ENCODE measurements around the gene GATAD2A. TPM values are rescaled to one million over a fixed set of nuclear protein-coding genes. Genes with fewer than 3 reads are reported as not detected.

GATAD2A gene
- total RNA-seq, 1 experiment from 2014 or later = 189 TPM

GRCh38 chr19:19531951-19532805, 126.7 kb downstream of the GATAD2A start:
- H4K91ac ChIP-seq (ENCODE audit: insufficient read length, low read depth, low read length) = no peak overlapping the region
- H3K9me3 ChIP-seq (ENCODE audit: control insufficient read depth, low read depth, low read length) = no peaks in the 10 kb centered on the region
- no peak overlapping the region for H2BK20ac ChIP-seq (ENCODE audit: low read depth, low read length, poor library complexity, severe bottlenecking)
- peak overlapping the region in 1 of 3 experiments; percentile 34; a peak in 1 of 7 replicates for H3K27ac Mint-ChIP-seq
- DNase-seq = peak; percentile 84
- no peak overlapping the region for H3K27ac ChIP-seq (ENCODE audit: insufficient read length, low read depth, low read length)
- H2AFZ ChIP-seq (ENCODE audit: low read length) = no peak overlapping the region
- H2BK120ac ChIP-seq (ENCODE audit: low read depth, low read length, poor library complexity, severe bottlenecking) = no peak overlapping the region
- H3K4me2 ChIP-seq (ENCODE audit: insufficient read depth, insufficient read length, low read length) = no peak overlapping the region
- no peaks in the 10 kb centered on the region for H3K23me2 ChIP-seq (ENCODE audit: insufficient read length, low read depth, low read length, poor library complexity, severe bottlenecking)
- no peaks in the 10 kb centered on the region; a peak in 1 of 5 replicates for H3K9me3 Mint-ChIP-seq
- no peak overlapping the region for H2AK5ac ChIP-seq (ENCODE audit: insufficient read length, low read length)
- H4K20me1 ChIP-seq (ENCODE audit: control insufficient read depth, insufficient read depth, insufficient read length) = peaks cover 3% of the 10 kb centered on the region
- H3K4ac ChIP-seq (ENCODE audit: low read depth, low read length) = no peak overlapping the region
- no peak overlapping the region for H4K5ac ChIP-seq (ENCODE audit: insufficient read length, low read depth, low read length)
- H3K27me3 Mint-ChIP-seq (ENCODE audit: low read depth) = peaks cover 11% of the 10 kb centered on the region
- H3K23ac ChIP-seq (ENCODE audit: insufficient read length, low read depth, low read length) = no peak overlapping the region
- no peak overlapping the region for H2BK15ac ChIP-seq (ENCODE audit: low read depth, low read length)
- H3K79me2 ChIP-seq (ENCODE audit: insufficient read depth, low read length) = no peaks in the 10 kb centered on the region
- no peak overlapping the region for H2BK5ac ChIP-seq (ENCODE audit: insufficient read length, low read length)
- no peak overlapping the region for H4K8ac ChIP-seq (replicated peaks; ENCODE audit: insufficient read length, low read depth, low read length)
- TF ChIP-seq, protein P1, sequence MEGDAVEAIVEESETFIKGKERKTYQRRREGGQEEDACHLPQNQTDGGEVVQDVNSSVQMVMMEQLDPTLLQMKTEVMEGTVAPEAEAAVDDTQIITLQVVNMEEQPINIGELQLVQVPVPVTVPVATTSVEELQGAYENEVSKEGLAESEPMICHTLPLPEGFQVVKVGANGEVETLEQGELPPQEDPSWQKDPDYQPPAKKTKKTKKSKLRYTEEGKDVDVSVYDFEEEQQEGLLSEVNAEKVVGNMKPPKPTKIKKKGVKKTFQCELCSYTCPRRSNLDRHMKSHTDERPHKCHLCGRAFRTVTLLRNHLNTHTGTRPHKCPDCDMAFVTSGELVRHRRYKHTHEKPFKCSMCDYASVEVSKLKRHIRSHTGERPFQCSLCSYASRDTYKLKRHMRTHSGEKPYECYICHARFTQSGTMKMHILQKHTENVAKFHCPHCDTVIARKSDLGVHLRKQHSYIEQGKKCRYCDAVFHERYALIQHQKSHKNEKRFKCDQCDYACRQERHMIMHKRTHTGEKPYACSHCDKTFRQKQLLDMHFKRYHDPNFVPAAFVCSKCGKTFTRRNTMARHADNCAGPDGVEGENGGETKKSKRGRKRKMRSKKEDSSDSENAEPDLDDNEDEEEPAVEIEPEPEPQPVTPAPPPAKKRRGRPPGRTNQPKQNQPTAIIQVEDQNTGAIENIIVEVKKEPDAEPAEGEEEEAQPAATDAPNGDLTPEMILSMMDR (conservative IDR thresholded peaks at IDR 0.05) = peak; percentile 98
- no peak overlapping the region for H3T11ph ChIP-seq (ENCODE audit: low read length)
- WGBS (ENCODE audit: extremely low coverage, insufficient read length, low lambda C conversion rate) = no CpG with 5 or more reads among the region's 48 CpGs
- peaks cover 10 to 17% of the 10 kb centered on the region in 2 experiments for H3K4me1 Mint-ChIP-seq
- H3K56ac ChIP-seq (ENCODE audit: insufficient read length, low read depth, low read length) = no peak overlapping the region
- no peak overlapping the region for H2BK12ac ChIP-seq (ENCODE audit: insufficient read length, low read depth, low read length)
- H3K9ac ChIP-seq (ENCODE audit: extremely low read depth, insufficient read length, low read length) = no peak overlapping the region
- no peak overlapping the region for H3K18ac ChIP-seq (ENCODE audit: insufficient read length, low read depth, low read length)
- no peaks in the 10 kb centered on the region for H3K79me1 ChIP-seq (ENCODE audit: insufficient read depth, low read depth, low read length, poor library complexity, severe bottlenecking)
- no peak overlapping the region; a peak in 1 of 5 replicates for H3K4me3 Mint-ChIP-seq
- H3K4me1 ChIP-seq (ENCODE audit: insufficient read depth, low read length) = no peaks in the 10 kb centered on the region
- no peak overlapping the region; the same call in 1 of the 2 replicates for H3K14ac ChIP-seq (ENCODE audit: insufficient read depth, low read length)
- H3K27me3 ChIP-seq (ENCODE audit: insufficient read depth, low read length) = no peaks in the 10 kb centered on the region
- peaks cover 11 to 41% (median 28%) of the 10 kb centered on the region in 3 experiments; a peak in 6 of 7 replicates for H3K36me3 Mint-ChIP-seq (ENCODE audit: insufficient read depth in 1 of 3, low read depth in 3 of 3)
